MM.1S (cell line): Measurements from ENCODE around the gene OR9Q1.

Experiments
- DNase-seq: peaks from one replicate; pipeline ENCODE4 v3.0.0-alpha.2; 2015
- H2AFZ ChIP-seq: fragments of 300-600 bp; sonication (generic); 2 replicates; pipeline ENCODE4 v1.6.0; 2016; ENCODE audit warnings: antibody characterized with exemption, low read length
- H3F3A ChIP-seq: fragments of 300-600 bp; sonication (generic); 2 replicates; pipeline ENCODE4 v1.6.1; 2016; ENCODE audit warnings: mild to moderate bottlenecking, antibody characterized with exemption, low read length, moderate library complexity, mixed read lengths; ENCODE audit not compliant: insufficient read depth
- H3K27ac ChIP-seq: fragments of 300-600 bp; sonication (generic); 2 replicates; pipeline ENCODE4 v1.5.1; 2016; ENCODE audit warnings: mild to moderate bottlenecking, low read length
- H3K27me3 ChIP-seq: fragments of 300-600 bp; sonication (generic); replicated peaks from 2 replicates; pipeline ENCODE4 v1.6.0; 2016; ENCODE audit warnings: low read length; ENCODE audit not compliant: insufficient read depth
- H3K36me3 ChIP-seq: fragments of 300-600 bp; sonication (generic); replicated peaks from 2 replicates; pipeline ENCODE4 v1.6.1; 2016; ENCODE audit warnings: mild to moderate bottlenecking, low read length, mixed read lengths; ENCODE audit not compliant: insufficient read depth
- H3K4me1 ChIP-seq: fragments of 300-600 bp; sonication (generic); 2 replicates; pipeline ENCODE4 v1.6.1; 2016; ENCODE audit warnings: low read length, mixed read lengths
- H3K4me2 ChIP-seq: fragments of 300-600 bp; sonication (generic); 2 replicates; pipeline ENCODE4 v1.6.0; 2016; ENCODE audit warnings: low read depth, low read length
- H3K4me3 ChIP-seq: fragments of 300-600 bp; sonication (generic); 2 replicates; pipeline ENCODE4 v1.5.1; 2016; ENCODE audit warnings: low read length, mixed read lengths
- H3K79me2 ChIP-seq: fragments of 300-600 bp; sonication (generic); 2 replicates; pipeline ENCODE4 v1.6.1; 2016; ENCODE audit warnings: mixed run types, low read length, mixed read lengths
- H3K9ac ChIP-seq: fragments of 300-600 bp; sonication (generic); 2 replicates; pipeline ENCODE4 v1.6.1; 2016; ENCODE audit warnings: low read length, mixed read lengths
- H3K9me2 ChIP-seq: fragments of 300-600 bp; sonication (generic); replicated peaks from 2 replicates; pipeline ENCODE4 v1.6.1; 2016; ENCODE audit warnings: mild to moderate bottlenecking, low read length, mixed read lengths; ENCODE audit not compliant: insufficient read depth
- H3K9me3 ChIP-seq: fragments of 300-600 bp; sonication (generic); replicated peaks from 2 replicates; pipeline ENCODE4 v1.6.1; 2016; ENCODE audit warnings: mild to moderate bottlenecking, low read length, mixed read lengths; ENCODE audit not compliant: insufficient read depth
- H4K20me1 ChIP-seq: fragments of 300-600 bp; sonication (generic); 2 replicates; pipeline ENCODE4 v1.6.1; 2016; ENCODE audit warnings: mild to moderate bottlenecking, low read length, moderate library complexity, mixed read lengths; ENCODE audit not compliant: insufficient read depth
- CTCF ChIP-seq: fragments of 300-600 bp; sonication (generic); IDR thresholded peaks from 2 replicates; pipeline ENCODE4 v1.5.1; 2016; ENCODE audit warnings: antibody characterized with exemption, low read length, mixed read lengths
- EZH2 ChIP-seq: fragments of 300-600 bp; sonication (generic); optimal IDR thresholded peaks from 2 replicates; pipeline ENCODE3; 2017; ENCODE audit warnings: low read depth, mild to moderate bottlenecking, antibody characterized with exemption, low read length, mixed read lengths
- EZH2phosphoT487 ChIP-seq: fragments of 300-600 bp; sonication (generic); IDR thresholded peaks from 2 replicates; pipeline ENCODE4 v1.6.1; 2018; ENCODE audit warnings: antibody characterized with exemption, low read length

The OR9Q1 gene

GRCh38 chr11:58023435-58023931 is at the start of gene OR9Q1:
TSS of gene OR9Q1 (plus strand) at chr11:58023881. CDS start at chr11:58179445, 155,564 bp downstream.
- Histone ChIP-seq H3F3A (no peaks in the 10 kb centered on the region), H3K79me2 (no peaks in the 10 kb centered on the region), H3K27ac (no peak within 1 kb of the TSS), H3K27me3 (no peaks in the 10 kb centered on the region), H3K9me2 (no peaks in the 10 kb centered on the region), H3K9ac (no peak within 1 kb of the TSS), H3K4me1 (no peaks in the 10 kb centered on the region), H2AFZ (no peak within 1 kb of the TSS), H3K36me3 (no peaks in the 10 kb centered on the region), H3K4me3 (no peak within 1 kb of the TSS), H3K4me2 (no peak within 1 kb of the TSS), H4K20me1 (no peaks in the 10 kb centered on the region), H3K9me3 (no peaks in the 10 kb centered on the region)
- no peak for TF ChIP-seq CTCF
- no peak for TF ChIP-seq EZH2
- no peak for TF ChIP-seq EZH2phosphoT487
- no peak for DNase-seq

DNA sequence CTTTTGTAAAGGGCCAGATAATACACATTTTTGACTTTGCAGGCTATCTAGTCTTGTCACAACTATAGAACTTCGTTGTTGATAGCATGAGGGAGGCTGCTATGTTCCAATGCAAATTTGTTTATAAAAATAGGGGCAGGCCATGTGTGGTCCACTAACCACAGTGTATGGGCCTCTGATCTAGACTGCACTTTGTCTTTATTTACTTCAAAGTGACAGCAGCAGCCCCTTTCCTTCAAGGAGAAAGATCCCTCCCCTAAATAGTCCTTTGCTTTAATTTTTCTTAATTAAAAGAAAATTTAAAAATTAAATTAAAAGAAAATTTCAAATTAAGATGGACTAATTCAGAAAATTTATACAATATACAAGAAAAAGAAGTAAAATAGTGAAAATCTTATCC is 49.5 kb upstream of the OR9Q1 start:
- Histone ChIP-seq H3K79me2 (no peaks in the 10 kb centered on the region), H3K9ac (no peak overlapping the region), H3K36me3 (no peaks in the 10 kb centered on the region), H3K27me3 (no peaks in the 10 kb centered on the region), H3K4me1 (no peaks in the 10 kb centered on the region), H3K9me2 (no peaks in the 10 kb centered on the region), H3K27ac (no peak overlapping the region), H3K4me3 (no peak overlapping the region), H2AFZ (no peak overlapping the region), H3K4me2 (no peak overlapping the region), H4K20me1 (no peaks in the 10 kb centered on the region), H3K9me3 (no peaks in the 10 kb centered on the region), H3F3A (no peaks in the 10 kb centered on the region)
- DNase-seq, result no peak
- TF ChIP-seq CTCF, result no peak
- TF ChIP-seq EZH2, result no peak
- no peak for TF ChIP-seq EZH2phosphoT487

- no peak for DNase-seq
- Histone ChIP-seq H3K36me3 (no peaks in the 10 kb centered on the region), H3K4me1 (no peaks in the 10 kb centered on the region), H3K9ac (no peak overlapping the region), H3K27ac (no peak overlapping the region), H3K9me3 (no peaks in the 10 kb centered on the region), H4K20me1 (no peaks in the 10 kb centered on the region), H3K4me2 (no peak overlapping the region), H3K4me3 (no peak overlapping the region), H3K79me2 (no peaks in the 10 kb centered on the region), H3K27me3 (no peaks in the 10 kb centered on the region), H3F3A (no peaks in the 10 kb centered on the region), H2AFZ (no peak overlapping the region), H3K9me2 (no peaks in the 10 kb centered on the region)
- TF ChIP-seq CTCF (no peak), EZH2phosphoT487 (no peak), EZH2 (no peak)
These were observed 48.7 kb upstream of the OR9Q1 start for GRCh38 chr11:57974848-57975601.
